ENCODE data around the gene CCL26.

DNA sequence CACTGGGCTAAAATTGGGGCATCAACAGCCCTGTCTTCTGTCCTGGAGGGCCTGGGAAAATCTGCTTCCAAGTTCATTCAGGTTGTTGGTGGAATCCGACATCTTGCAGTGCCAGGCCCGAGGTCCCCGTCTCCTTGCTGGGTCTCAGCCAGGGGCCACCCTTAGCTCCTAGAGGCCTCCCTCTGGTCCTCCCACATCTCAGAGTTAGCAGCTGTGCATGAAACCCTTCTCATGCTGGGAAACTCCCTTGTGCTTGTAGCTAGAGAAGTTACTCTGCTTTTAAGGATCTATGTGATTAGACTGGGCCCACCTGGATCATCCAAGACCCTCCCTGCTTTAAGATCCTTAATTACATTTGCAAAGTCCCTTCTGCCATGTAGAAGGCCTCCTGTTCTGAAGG lies 48.6 kb downstream of the CCL26 start:
- TF ChIP-seq, protein P1, sequence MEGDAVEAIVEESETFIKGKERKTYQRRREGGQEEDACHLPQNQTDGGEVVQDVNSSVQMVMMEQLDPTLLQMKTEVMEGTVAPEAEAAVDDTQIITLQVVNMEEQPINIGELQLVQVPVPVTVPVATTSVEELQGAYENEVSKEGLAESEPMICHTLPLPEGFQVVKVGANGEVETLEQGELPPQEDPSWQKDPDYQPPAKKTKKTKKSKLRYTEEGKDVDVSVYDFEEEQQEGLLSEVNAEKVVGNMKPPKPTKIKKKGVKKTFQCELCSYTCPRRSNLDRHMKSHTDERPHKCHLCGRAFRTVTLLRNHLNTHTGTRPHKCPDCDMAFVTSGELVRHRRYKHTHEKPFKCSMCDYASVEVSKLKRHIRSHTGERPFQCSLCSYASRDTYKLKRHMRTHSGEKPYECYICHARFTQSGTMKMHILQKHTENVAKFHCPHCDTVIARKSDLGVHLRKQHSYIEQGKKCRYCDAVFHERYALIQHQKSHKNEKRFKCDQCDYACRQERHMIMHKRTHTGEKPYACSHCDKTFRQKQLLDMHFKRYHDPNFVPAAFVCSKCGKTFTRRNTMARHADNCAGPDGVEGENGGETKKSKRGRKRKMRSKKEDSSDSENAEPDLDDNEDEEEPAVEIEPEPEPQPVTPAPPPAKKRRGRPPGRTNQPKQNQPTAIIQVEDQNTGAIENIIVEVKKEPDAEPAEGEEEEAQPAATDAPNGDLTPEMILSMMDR (IDR thresholded peaks at IDR 0.05): no peak
- TF ChIP-seq ZFX (IDR thresholded peaks at IDR 0.05; ENCODE audit: borderline replicate concordance): no peak

Data from 22Rv1 (cell line).